Psoas muscle (tissue), 8 donors: ENCODE results near the gene CYP27B1. TPM values are rescaled to one million over a fixed set of nuclear protein-coding genes. Genes with fewer than 3 reads are reported as not detected.

ENCODE experiments used
- ATAC-seq, 4 donors: fragments of 200-7000 bp; cut with Tn5 transposase; one replicate each; pipeline ENCODE4 v1.9.1; 2020; ENCODE audit warnings: moderate library complexity in 3 of 4, mild to moderate bottlenecking in 2 of 4
- DNase-seq, 2 donors: peaks; one replicate each; pipeline ENCODE4 v3.0.0-alpha.2; 2020
- H3K27ac ChIP-seq: fragments of 200-600 bp; one replicate; pipeline ENCODE4 v1.8.0; 2022
- H3K27me3 ChIP-seq, 3 donors: fragments of 200-600 bp in 1 of 3; one replicate each; pipeline versions ENCODE4 v1.6.1 to v1.8.0; 2013 to 2022; ENCODE audit warnings: low read length in 2 of 3, mild to moderate bottlenecking in 2 of 3, moderate library complexity in 1 of 3; ENCODE audit not compliant: insufficient read depth in 3 of 3
- H3K36me3 ChIP-seq, 2 donors: fragments of 200-600 bp in 1 of 2; one replicate each; pipeline versions ENCODE4 v1.6.1 to v1.8.0; 2013 to 2022; ENCODE audit warnings: low read depth in 1 of 2, mild to moderate bottlenecking in 1 of 2, moderate library complexity in 1 of 2; ENCODE audit not compliant: insufficient read depth in 1 of 2
- H3K4me1 ChIP-seq: fragments of 200-600 bp; one replicate; pipeline ENCODE4 v1.8.0; 2022
- H3K4me3 ChIP-seq: fragments of 200-600 bp; one replicate; pipeline ENCODE4 v1.8.0; 2022; ENCODE audit warnings: mild to moderate bottlenecking
- H3K9me3 ChIP-seq: fragments of 200-600 bp; one replicate; pipeline ENCODE4 v1.8.0; 2022
- CTCF ChIP-seq: fragments of 200-600 bp; IDR thresholded peaks from one replicate; pipeline ENCODE4 v1.8.0; 2022; ENCODE audit warnings: antibody characterized with exemption
- WGBS, 3 donors: extraction: QIAGEN DNeasy Blood & Tissue Kit; methylation state at CpG; one replicate each; pipeline versions ENCODE4 v1.1.6 to v1.1.7; 2013; 5-methylcytosine and 5-hydroxymethylcytosine counted together
- intact Hi-C, 2 donors: fragments of 100-400 bp; cut with DNase I; formaldehyde crosslinking; loops; one replicate each; pipeline versions ENCODE4 v1.11.0 to v1.14.2; 2022
- polyA plus RNA-seq, 3 donors: library from polyadenylated mRNA; stranded (reverse); fragments of 200-250 nt; gene quantifications; one replicate each; pipeline ENCODE4 v1.2.3, GENCODE V29; 2013
- total RNA-seq, 4 donors: library from RNA; stranded (reverse); fragmentation: NEBNext Ultra II Directional in 2 of 4; extraction: Animal tissue kit (Norgen Biotek cat#: 25700) in 2 of 4; gene quantifications; one replicate each; pipeline versions ENCODE4 v1.2.1 to v1.2.4, GENCODE V29; 2021 to 2023
- donor health status: healthy with polysubstance abuse.
- donor health status: DM: no; HTN: no; CAD: no; lungs with moderate emphysema.
- donor health status: Bipolar disorder and iron deficiency.
- donor health status: healthy.
- donor health status: DM: yes; HTN: yes; CAD: no.
- donor health status: DM: no; HTN: no; CAD: no.
- donor health status: DM: no; HTN: no; CAD: no.
- donor health status: DM: yes; HTN: yes; CAD: no.

Gene CYP27B1
- total and polyA plus RNA-seq, 7 donors = 0.06 to 0.54 (median 0.42) TPM; not detected in 2

DNA sequence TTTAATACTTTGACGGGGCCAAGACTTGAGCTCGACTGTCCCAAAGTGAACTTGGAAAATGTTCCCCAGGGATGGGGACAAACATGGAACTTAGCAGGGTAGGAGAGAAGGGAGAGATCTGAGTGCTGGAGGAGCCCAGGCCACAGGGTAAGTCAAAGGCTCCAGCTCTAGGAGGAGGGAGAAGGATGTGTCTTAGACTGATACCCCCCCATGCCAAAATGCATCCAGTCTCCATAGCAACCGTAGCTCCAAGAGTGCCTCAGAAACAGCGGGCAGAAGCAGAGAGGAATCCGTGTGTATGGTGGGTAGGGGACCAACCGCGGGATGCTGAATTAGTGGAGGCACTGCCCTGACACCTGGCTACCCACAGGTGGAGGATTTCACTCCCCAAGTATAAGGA lies 27.5 kb downstream of the CYP27B1 start:
- no peak for DNase-seq
- Histone ChIP-seq H3K27me3 (peaks cover 0 to 59% (median 23%) of the 10 kb centered on the region in 3 donors), H3K9me3 (no peaks in the 10 kb centered on the region), H3K4me1 (peaks cover 29% of the 10 kb centered on the region), H3K4me3 (no peak overlapping the region), H3K36me3 (no peaks in the 10 kb centered on the region), H3K27ac (no peak overlapping the region)
- ATAC-seq = no peak
- intact Hi-C loops = no loop called here
- no peak for TF ChIP-seq CTCF
- 11 to 16% (median 11%) methylated on average over 7 of the region's 7 CpGs for WGBS, 3 donors

GRCh38 chr12:57738661-57739237 lies 28.1 kb downstream of the CYP27B1 start, which contains the start of gene AGAP2:
Gene AGAP2, minus strand, starts transcription at chr12:57738742. Its CDS starts 496 bp downstream, at chr12:57738246.
- no peaks in the 10 kb centered on the region for H3K36me3 ChIP-seq
- peak within 1 kb of the TSS; percentile 65 for H3K4me3 ChIP-seq
- DNase-seq (no peak), ATAC-seq (no peak)
- peaks cover 25% of the 10 kb centered on the region for H3K4me1 ChIP-seq
- no peak within 1 kb of the TSS for H3K27ac ChIP-seq
- intact Hi-C loops = no loop called here
- no peaks in the 10 kb centered on the region for H3K9me3 ChIP-seq
- TF ChIP-seq CTCF = no peak
- peaks cover 0 to 66% (median 23%) of the 10 kb centered on the region in 3 donors for H3K27me3 ChIP-seq
- 4 to 10% (median 9%) methylated on average over 13 to 36 of the region's 36 CpGs for WGBS, 3 donors

DNA sequence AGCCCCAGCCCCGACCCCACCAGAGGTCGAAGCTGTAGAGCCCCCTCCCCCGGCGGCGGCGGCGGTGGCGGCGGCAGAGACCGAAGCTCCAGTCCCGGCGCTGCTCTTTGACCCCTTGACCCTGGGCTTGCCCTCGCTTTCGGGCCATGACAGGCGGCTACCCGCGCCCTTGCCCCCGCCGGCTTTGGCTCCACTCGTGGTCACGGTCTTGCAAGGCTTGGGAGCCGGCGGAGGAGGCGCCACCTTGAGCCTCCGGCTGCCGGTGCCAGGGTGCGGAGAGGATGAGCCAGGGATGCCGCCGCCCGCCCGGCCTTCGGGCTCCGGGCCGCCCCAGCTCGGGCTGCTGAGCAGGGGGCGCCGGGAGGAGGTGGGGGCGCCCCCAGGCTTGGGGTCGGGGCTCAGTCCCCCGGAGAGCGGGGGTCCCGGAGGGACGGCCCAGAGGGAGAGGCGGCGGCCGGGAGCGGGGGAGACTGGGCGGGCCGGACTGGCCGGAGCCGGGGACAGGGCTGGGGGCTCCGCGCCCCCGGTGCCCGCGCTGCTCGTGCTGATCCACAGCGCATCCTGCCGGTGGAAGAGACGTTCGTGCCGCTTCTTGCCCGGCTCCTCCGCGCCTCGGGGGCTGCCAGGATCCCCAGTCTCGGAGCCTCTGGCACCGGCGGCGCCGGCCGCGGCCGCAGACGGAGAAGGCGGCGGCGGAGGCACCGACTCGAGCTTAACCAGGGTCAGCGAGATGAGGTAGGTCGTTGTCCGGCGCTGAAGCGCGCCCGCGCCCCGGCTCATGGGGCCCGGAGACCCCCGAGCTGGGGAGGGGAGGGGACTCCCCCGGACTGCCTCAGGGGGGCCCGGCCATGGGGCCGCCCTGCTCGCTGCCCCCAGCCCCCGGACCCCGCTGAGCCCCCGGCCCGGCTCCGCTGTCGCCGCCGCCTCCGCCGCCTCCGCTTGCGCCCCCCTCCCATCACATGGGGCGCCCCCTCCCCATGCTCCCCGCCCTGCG lies 29.1 kb downstream of the CYP27B1 start:
- Histone ChIP-seq H3K27ac (no peak overlapping the region), H3K4me1 (peaks cover 25% of the 10 kb centered on the region), H3K27me3 (peaks cover 0 to 66% (median 25%) of the 10 kb centered on the region in 3 donors), H3K9me3 (no peaks in the 10 kb centered on the region), H3K36me3 (no peaks in the 10 kb centered on the region), H3K4me3 (peak overlapping the region; percentile 65)
- peak; percentile 24 for TF ChIP-seq CTCF
- DNase-seq = no peak
- peak; percentile 16 to 26 (median 20) for ATAC-seq
- intact Hi-C loops = no loop called here
- WGBS, 3 donors = 3 to 8% (median 7%) methylated on average over 48 to 110 of the region's 110 CpGs

- peaks cover 25% of the 10 kb centered on the region for H3K4me1 ChIP-seq
- no peak overlapping the region for H3K27ac ChIP-seq
- no peak for DNase-seq
- H3K9me3 ChIP-seq = no peaks in the 10 kb centered on the region
- TF ChIP-seq CTCF = no peak
- H3K4me3 ChIP-seq = peak overlapping the region; percentile 65
- no peaks in the 10 kb centered on the region for H3K36me3 ChIP-seq
- WGBS, 3 donors = 20 to 22% (median 22%) methylated on average over 29 to 31 of the region's 31 CpGs
- H3K27me3 ChIP-seq = peaks cover 0 to 66% (median 25%) of the 10 kb centered on the region in 3 donors
- ATAC-seq = no peak
- intact Hi-C loops = no loop called here
These were observed 30.0 kb downstream of the CYP27B1 start for GRCh38 chr12:57736741-57737466.
